IMR-90 (cell line): Measurements from ENCODE around the gene TTC39C. TPM values are rescaled to one million over a fixed set of nuclear protein-coding genes. Genes with fewer than 3 reads are reported as not detected.

Source experiments
- ATAC-seq: fragments of 200-7000 bp; cut with Tn5 transposase; 2 replicates; pipeline ENCODE4 v1.9.1; 2020; ENCODE audit warnings: low read depth, mild to moderate bottlenecking, moderate library complexity
- BruUV-seq: library from RNA; stranded (reverse); fragments of 400-500 nt; replicated peaks from 2 replicates; lab custom pipeline; 2021; lab: Mats Ljungman, UMichigan
- CTCF ChIA-PET: fragments of 300-600 bp; formaldehyde crosslinking; extraction: SDS; loops from one replicate; lab custom pipeline; 2021; ENCODE audit warnings: antibody characterized with exemption; lab: Yijun Ruan, JAX
- POLR2A ChIA-PET: fragments of 300-600 bp; sonication (Branson Sonifier 250); formaldehyde crosslinking; loops from one replicate; lab custom pipeline; 2022; ENCODE audit warnings: antibody characterized with exemption; ENCODE audit not compliant: unreplicated experiment; lab: Charles Lee
- DNase-seq: peaks from one replicate; pipeline ENCODE4 v3.0.0; 2013
- H2AFZ ChIP-seq: replicated peaks from 2 replicates; pipeline ENCODE3; 2013; ENCODE audit warnings: low read length, mild to moderate bottlenecking; ENCODE audit not compliant: poor library complexity
- H2AK5ac ChIP-seq: 2 replicates; pipeline ENCODE4 v1.6.1; 2013; ENCODE audit warnings: low read depth, low read length, inconsistent platforms
- H2AK9ac ChIP-seq: replicated peaks from 2 replicates; pipeline ENCODE3; 2013; ENCODE audit warnings: mild to moderate bottlenecking, low read depth, low read length, moderate library complexity; ENCODE audit not compliant: poor library complexity
- H2BK120ac ChIP-seq: 2 replicates; pipeline ENCODE4 v1.6.1; 2013; ENCODE audit warnings: low read depth, low read length, inconsistent platforms
- H2BK15ac ChIP-seq: 3 replicates; pipeline ENCODE4 v1.6.1; 2013; ENCODE audit warnings: low read depth, low read length, inconsistent platforms
- H2BK20ac ChIP-seq: 2 replicates; pipeline ENCODE4 v1.6.1; 2013; ENCODE audit warnings: low read depth, mild to moderate bottlenecking, inconsistent platforms, low read length, moderate library complexity
- H2BK5ac ChIP-seq: 2 replicates; pipeline ENCODE4 v1.6.1; 2013; ENCODE audit warnings: mild to moderate bottlenecking, low read depth, low read length, inconsistent platforms; ENCODE audit not compliant: poor library complexity, severe bottlenecking
- H3K14ac ChIP-seq: replicated peaks from 2 replicates; pipeline ENCODE4 v1.6.1; 2013; ENCODE audit warnings: low read depth, low read length, inconsistent platforms
- H3K18ac ChIP-seq: 2 replicates; pipeline ENCODE4 v1.6.1; 2013; ENCODE audit warnings: low read depth, low read length, control low read depth
- H3K23ac ChIP-seq: 2 replicates; pipeline ENCODE4 v1.6.1; 2013; ENCODE audit warnings: low read depth, low read length, inconsistent platforms
- H3K27ac ChIP-seq: 2 replicates; pipeline ENCODE4 v1.5.1; 2013; ENCODE audit warnings: mild to moderate bottlenecking, control low read depth, low read length; ENCODE audit not compliant: insufficient read depth
- H3K27me3 ChIP-seq: 2 replicates; pipeline ENCODE4 v1.6.1; 2013; ENCODE audit warnings: low read length; ENCODE audit not compliant: control insufficient read depth, insufficient read depth
- H3K36me3 ChIP-seq: 2 replicates; pipeline ENCODE4 v1.6.1; 2013; ENCODE audit warnings: low read length, mixed read lengths; ENCODE audit not compliant: control insufficient read depth, insufficient read depth
- H3K4ac ChIP-seq: 2 replicates; pipeline ENCODE4 v1.6.1; 2013; ENCODE audit warnings: low read depth, low read length, inconsistent platforms
- H3K4me1 ChIP-seq: 2 replicates; pipeline ENCODE4 v1.6.1; 2013; ENCODE audit warnings: low read length, mixed read lengths; ENCODE audit not compliant: control insufficient read depth, insufficient read depth
- H3K4me2 ChIP-seq: 2 replicates; pipeline ENCODE4 v1.6.1; 2013; ENCODE audit warnings: low read depth, mild to moderate bottlenecking, control low read depth, low read length, moderate library complexity
- H3K4me3 ChIP-seq: 2 replicates; pipeline ENCODE4 v1.5.1; 2013; ENCODE audit warnings: low read depth, mild to moderate bottlenecking, control low read depth, low read length, moderate library complexity; ENCODE audit not compliant: insufficient read depth
- H3K56ac ChIP-seq: 2 replicates; pipeline ENCODE4 v1.6.1; 2013; ENCODE audit warnings: low read length, inconsistent platforms; ENCODE audit not compliant: insufficient read depth; ENCODE audit errors: extremely low read depth
- H3K79me1 ChIP-seq, 2 experiments: 2 replicates each; pipeline ENCODE4 v1.6.1; 2013; ENCODE audit warnings: low read length in 2 of 2, inconsistent platforms in 1 of 2, low read depth in 1 of 2
- H3K9ac ChIP-seq: 2 replicates; pipeline ENCODE4 v1.6.1; 2013; ENCODE audit warnings: low read depth, low read length, control low read depth
- H3K9me1 ChIP-seq: 2 replicates; pipeline ENCODE4 v1.6.1; 2013; ENCODE audit warnings: low read length, inconsistent platforms; ENCODE audit not compliant: insufficient read depth
- H3K9me3 ChIP-seq: 2 replicates; pipeline ENCODE4 v1.6.1; 2013; ENCODE audit warnings: low read length; ENCODE audit not compliant: control insufficient read depth, insufficient read depth
- H4K20me1 ChIP-seq: 2 replicates; pipeline ENCODE4 v1.6.1; 2013; ENCODE audit warnings: low read length, inconsistent platforms; ENCODE audit not compliant: insufficient read depth
- H4K5ac ChIP-seq: 2 replicates; pipeline ENCODE4 v1.6.1; 2013; ENCODE audit warnings: mild to moderate bottlenecking, low read depth, low read length, control low read depth
- H4K8ac ChIP-seq, 2 experiments: 2 replicates each; pipeline ENCODE4 v1.6.1; 2013; ENCODE audit warnings: low read depth in 2 of 2, low read length in 2 of 2, control low read depth in 1 of 2, inconsistent platforms in 1 of 2
- H4K91ac ChIP-seq: 2 replicates; pipeline ENCODE4 v1.6.1; 2013; ENCODE audit warnings: low read depth, low read length, inconsistent platforms; ENCODE audit not compliant: insufficient read depth
- CEBPB ChIP-seq: IDR thresholded peaks from 2 replicates; pipeline ENCODE4 v1.6.1; 2012; ENCODE audit warnings: low read depth, low read length, improper control_type of control experiment
- CHD1 ChIP-seq: IDR thresholded peaks from 2 replicates; pipeline ENCODE4 v1.6.1; 2012; ENCODE audit warnings: low read depth, low read length, improper control_type of control experiment
- FOS ChIP-seq: fragments of 150-350 bp; IDR thresholded peaks from 2 replicates; pipeline ENCODE4 v1.6.1; 2016; ENCODE audit warnings: low read depth, low read length
- MAZ ChIP-seq: IDR thresholded peaks from 2 replicates; pipeline ENCODE4 v1.6.1; 2012; ENCODE audit warnings: low read depth, mild to moderate bottlenecking, low read length, improper control_type of control experiment, moderate library complexity, borderline replicate concordance
- MXI1 ChIP-seq: IDR thresholded peaks from 2 replicates; pipeline ENCODE4 v1.6.1; 2012; ENCODE audit warnings: low read depth, mild to moderate bottlenecking, low read length, moderate library complexity, borderline replicate concordance
- RAD21 ChIP-seq: IDR thresholded peaks from 2 replicates; pipeline ENCODE4 v1.6.1; 2012; ENCODE audit warnings: low read length, improper control_type of control experiment
- SMC3 ChIP-seq: fragments of 150-350 bp; IDR thresholded peaks from 2 replicates; pipeline ENCODE4 v1.6.1; 2016; ENCODE audit warnings: low read depth, mild to moderate bottlenecking, antibody characterized with exemption, low read length, moderate library complexity
- WGBS, 2 experiments: methylation state at CpG; one replicate each; pipeline versions ENCODE4 v1.1.5 to v1.1.7; 2013; ENCODE audit warnings: missing lambda C conversion rate in 2 of 2; ENCODE audit not compliant: insufficient read length in 1 of 2; ENCODE audit errors: extremely low coverage in 2 of 2; 5-methylcytosine and 5-hydroxymethylcytosine counted together
- dilution Hi-C: fragments of 300-500 bp; cut with HindIII; formaldehyde crosslinking; loops from one replicate; pipeline ENCODE4 v1.14.3; 2018; ENCODE audit warnings: low sequenced_read_pairs; ENCODE audit not compliant: unreplicated experiment
- in situ Hi-C: fragments of 300-500 bp; cut with MboI; formaldehyde crosslinking; loops from 3 replicates; pipeline ENCODE4 v1.14.3; 2019; ENCODE audit warnings: low sequenced_read_pairs, inconsistent platforms, mixed read lengths
- intact Hi-C: fragments of 100-400 bp; cut with micrococcal nuclease; formaldehyde crosslinking; loops from 2 replicates; pipeline ENCODE4 v1.10.0; 2022
- polyA plus RNA-seq, 3 experiments: library from polyadenylated mRNA; depleted of rRNA; stranded (reverse); fragments of >200 nt; gene quantifications; 2 replicates each; pipeline ENCODE4 v1.2.3, GENCODE V29; 2012; ENCODE audit warnings: low replicate concordance in 1 of 3
- total RNA-seq: library from RNA; depleted of rRNA; stranded (reverse); fragments of >200 nt; gene quantifications from 2 replicates; pipeline ENCODE4 v1.2.3, GENCODE V29; 2012

Gene TTC39C
- total and polyA plus RNA-seq, 2 of the 4 experiments (the other 2 are of a cell fraction), result 8.0 to 20.8 TPM

- ChIA-PET POLR2A (no interaction called here), CTCF (no interaction called here)
- Histone ChIP-seq H3K9ac (no peak overlapping the region), H2AK9ac (no peak overlapping the region), H2AK5ac (no peak overlapping the region), H3K9me1 (peaks cover 4% of the 10 kb centered on the region), H3K18ac (no peak overlapping the region), H3K9me3 (no peaks in the 10 kb centered on the region), H4K5ac (no peak overlapping the region), H2AFZ (no peak overlapping the region), H3K4me1 (no peaks in the 10 kb centered on the region), H4K91ac (no peak overlapping the region), H3K36me3 (peaks cover 16% of the 10 kb centered on the region), H3K27me3 (no peaks in the 10 kb centered on the region), H3K4me2 (no peak overlapping the region), H3K27ac (no peak overlapping the region), H3K79me1 (no peaks in the 10 kb centered on the region), H2BK20ac (no peak overlapping the region), H3K4ac (no peak overlapping the region), H3K14ac (no peak overlapping the region), H2BK5ac (no peak overlapping the region), H3K23ac (no peak overlapping the region), H4K8ac (no peak overlapping the region), H2BK120ac (no peak overlapping the region), H2BK15ac (no peak overlapping the region), H3K4me3 (no peak overlapping the region), H3K56ac (no peak overlapping the region), H4K20me1 (no peaks in the 10 kb centered on the region)
- DNase-seq (no peak), ATAC-seq (no peak)
- dilution Hi-C loops, result no loop called here
- WGBS, 2 experiments, result no CpG with 5 or more reads among the region's 3 CpGs
- no TSS peak for BruUV-seq
- in situ Hi-C loops, result no loop called here
- intact Hi-C loops, result no loop called here
- TF ChIP-seq SMC3, result no peak
- no peak for TF ChIP-seq RAD21
- no peak for TF ChIP-seq MAZ
- TF ChIP-seq CHD1, result no peak
- TF ChIP-seq FOS, result no peak
- no peak for TF ChIP-seq CEBPB
- TF ChIP-seq MXI1, result no peak
These were observed 138.8 kb downstream of the TTC39C start for GRCh38 chr18:24153397-24153796.
